Activated T-helper 2 cell treated with anti-CD3 and anti-CD28 coated beads, Interferon-gamma antibody, Interleukin-2, Interleukin-4, amounts not matched to agents 10 μg/mL and 5 μg/mL and 100 μg/mL, durations not matched to agents 14 hours and 24 hours and 36 hours (primary cell): ENCODE results near the gene ITM2C. TPM values are rescaled to one million over a fixed set of nuclear protein-coding genes. Genes with fewer than 3 reads are reported as not detected.

ENCODE experiments used
- DNase-seq: peaks from one replicate; pipeline ENCODE4 v3.0.0; 2021; ENCODE audit warnings: low spot score
- H3K27ac Mint-ChIP-seq: one replicate; pipeline ENCODE4 v1.8.0; 2021; ENCODE audit warnings: mixed read lengths
- H3K27me3 Mint-ChIP-seq: one replicate; pipeline ENCODE4 v1.8.0; 2021; ENCODE audit warnings: low read depth, mixed read lengths
- H3K36me3 Mint-ChIP-seq: one replicate; pipeline ENCODE4 v1.8.0; 2021; ENCODE audit warnings: low read depth, mixed read lengths
- H3K4me1 Mint-ChIP-seq: one replicate; pipeline ENCODE4 v1.8.0; 2021; ENCODE audit warnings: low read depth, mixed read lengths
- H3K4me3 Mint-ChIP-seq: one replicate; pipeline ENCODE4 v1.8.0; 2021; ENCODE audit warnings: low read depth, mild to moderate bottlenecking, moderate library complexity, mixed read lengths
- H3K9me3 Mint-ChIP-seq: one replicate; pipeline ENCODE4 v1.8.0; 2021; ENCODE audit warnings: mixed read lengths
- intact Hi-C: fragments of 100-400 bp; cut with micrococcal nuclease; formaldehyde crosslinking; loops from one replicate; pipeline ENCODE4 v1.15.1; 2023
- total RNA-seq: library from RNA; stranded (reverse); gene quantifications from 2 replicates; pipeline ENCODE4 v1.2.3, GENCODE V29; 2022

Gene ITM2C
- total RNA-seq, 1 donor from 2014 or later, result 13.3 TPM

- Mint-ChIP-seq H3K4me3 (peak overlapping the region; percentile 39), H3K36me3 (no peaks in the 10 kb centered on the region), H3K4me1 (peaks cover 43% of the 10 kb centered on the region), H3K27me3 (peaks cover 31% of the 10 kb centered on the region), H3K9me3 (no peaks in the 10 kb centered on the region), H3K27ac (peak overlapping the region; percentile 78)
- no peak for DNase-seq
- intact Hi-C loops, result loop anchor here (2.0 kb wide), 2 partner anchors 17 to 19 kb away; no protein-coding TSS in a partner anchor
Measured at GRCh38 chr2:230925443-230925878, 60.7 kb downstream of the ITM2C start.

DNA sequence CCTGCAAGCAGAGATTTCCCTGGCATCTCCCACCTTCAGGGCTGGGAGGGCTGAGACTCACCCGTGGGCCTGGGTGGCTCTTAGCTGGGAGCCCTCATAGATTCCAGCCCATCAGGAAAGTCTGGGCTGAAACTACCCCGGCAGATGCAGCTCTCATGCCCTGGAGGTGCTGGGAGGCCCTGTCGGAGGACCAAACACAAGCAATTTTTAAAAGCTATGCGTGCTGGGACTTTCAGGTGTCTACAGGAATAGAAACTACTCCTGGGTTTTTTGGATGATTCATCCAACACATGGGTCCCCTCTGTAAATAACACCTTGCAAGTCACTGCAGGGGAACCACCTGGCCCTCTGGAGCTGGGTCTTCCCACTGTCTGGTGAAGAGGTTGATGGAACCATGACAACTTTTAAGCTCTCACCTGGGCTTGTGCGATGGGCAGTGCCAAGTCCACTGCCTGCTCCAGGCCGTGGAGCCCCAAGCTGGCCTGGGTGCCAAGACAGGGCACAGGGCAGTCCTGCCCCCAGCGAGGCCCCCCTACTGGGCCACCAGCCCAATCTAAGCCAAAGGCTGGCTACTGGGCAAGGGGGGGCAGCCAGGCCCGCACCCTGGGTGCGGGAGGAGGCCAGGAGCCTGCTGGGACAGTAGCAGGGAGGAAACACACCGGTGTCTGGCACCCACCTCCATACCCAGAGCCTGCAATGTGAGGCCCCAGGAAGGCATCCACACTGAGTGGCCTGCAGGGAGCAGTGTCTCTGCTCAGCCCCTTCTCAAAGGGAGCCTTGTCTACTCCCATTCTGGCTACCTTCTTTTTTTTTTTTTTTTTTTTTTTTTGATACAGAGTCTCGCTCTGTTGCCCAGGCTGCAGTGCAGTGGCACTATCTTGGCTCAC, 61.4 kb downstream of the ITM2C start:
- Mint-ChIP-seq H3K27me3 (peaks cover 29% of the 10 kb centered on the region), H3K36me3 (no peaks in the 10 kb centered on the region), H3K27ac (no peak overlapping the region), H3K4me3 (no peak overlapping the region), H3K9me3 (no peaks in the 10 kb centered on the region), H3K4me1 (peaks cover 37% of the 10 kb centered on the region)
- no peak for DNase-seq
- intact Hi-C loops, result loop anchor here (1.0 to 2.0 kb wide), 3 partner anchors 17 to 32 kb away; no protein-coding TSS in a partner anchor

DNA sequence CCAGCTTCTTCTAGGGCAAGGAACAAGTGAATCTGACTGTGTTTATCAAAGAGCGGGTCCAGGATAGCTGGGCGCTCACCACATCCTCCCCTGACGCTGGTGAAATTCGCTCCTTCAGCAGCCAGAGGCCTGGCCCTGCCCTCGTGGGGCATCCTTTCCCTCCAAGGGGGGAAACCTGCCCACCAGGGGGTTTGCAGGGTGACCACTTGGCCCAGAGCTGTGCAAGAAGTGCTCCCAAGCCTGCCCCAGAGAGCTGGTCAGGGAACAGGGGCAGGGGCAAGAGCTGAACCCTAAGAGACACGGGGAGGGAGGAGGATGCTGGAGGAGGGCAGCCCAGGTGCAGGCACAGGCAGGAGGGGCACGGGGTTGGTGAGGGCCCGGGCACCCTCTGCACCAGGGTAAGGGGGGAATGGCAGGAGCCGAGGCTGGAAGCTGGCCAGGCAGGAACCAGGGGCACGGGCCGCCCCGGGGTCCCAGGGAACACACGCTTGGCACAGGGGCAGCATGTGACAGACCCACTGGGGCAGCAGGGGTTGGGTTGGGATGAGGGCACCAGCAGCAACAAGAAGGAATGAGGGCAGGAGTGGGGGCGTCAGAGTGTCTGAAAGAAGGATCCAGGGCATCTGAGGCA, 63.1 kb downstream of the ITM2C start:
- Mint-ChIP-seq H3K27me3 (peaks cover 26% of the 10 kb centered on the region), H3K9me3 (no peaks in the 10 kb centered on the region), H3K27ac (no peak overlapping the region), H3K4me3 (no peak overlapping the region), H3K36me3 (no peaks in the 10 kb centered on the region), H3K4me1 (peaks cover 38% of the 10 kb centered on the region)
- DNase-seq, result no peak
- intact Hi-C loops, result no loop called here

Other genes with a start within 250 kb of the ITM2C start
- gene CAB39, start 152.1 kb upstream of the ITM2C start, total RNA-seq, result 173 and 176 TPM in 2 replicates
- gene GPR55, start 60.3 kb downstream of the ITM2C start, total RNA-seq, result 0.57 and 0.78 TPM in 2 replicates
- gene SPATA3, start 131.2 kb downstream of the ITM2C start, total RNA-seq, result not detected in 2 replicates
- gene C2orf72, start 172.6 kb downstream of the ITM2C start, total RNA-seq, result 0.32 and 0.96 TPM in 2 replicates
- 180 and 194 TPM in 2 replicates for gene PSMD1, start 191.9 kb downstream of the ITM2C start, total RNA-seq